ENCODE results near the gene MPO.

MPO gene

DNA sequence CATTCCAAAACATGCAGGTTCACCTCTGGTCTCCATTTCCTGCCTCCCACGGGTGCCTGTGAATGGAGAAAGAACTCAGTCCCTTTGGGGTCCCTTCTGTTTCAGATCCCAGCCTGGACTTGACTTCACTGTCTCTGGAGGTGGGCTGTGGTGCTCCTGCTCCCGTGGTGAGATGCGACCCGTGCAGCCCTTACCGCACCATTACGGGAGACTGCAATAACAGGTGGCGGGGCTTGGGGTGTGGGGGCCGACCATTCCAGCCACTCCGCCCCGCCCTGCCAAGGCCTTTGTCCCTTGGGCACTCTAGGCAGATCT is 31.8 kb downstream of the MPO start:
- DNase-seq = peak in 2 of 42 donors; percentile 9 to 13
- intact Hi-C loops (cut with DNase I) = no loop called here

DNA sequence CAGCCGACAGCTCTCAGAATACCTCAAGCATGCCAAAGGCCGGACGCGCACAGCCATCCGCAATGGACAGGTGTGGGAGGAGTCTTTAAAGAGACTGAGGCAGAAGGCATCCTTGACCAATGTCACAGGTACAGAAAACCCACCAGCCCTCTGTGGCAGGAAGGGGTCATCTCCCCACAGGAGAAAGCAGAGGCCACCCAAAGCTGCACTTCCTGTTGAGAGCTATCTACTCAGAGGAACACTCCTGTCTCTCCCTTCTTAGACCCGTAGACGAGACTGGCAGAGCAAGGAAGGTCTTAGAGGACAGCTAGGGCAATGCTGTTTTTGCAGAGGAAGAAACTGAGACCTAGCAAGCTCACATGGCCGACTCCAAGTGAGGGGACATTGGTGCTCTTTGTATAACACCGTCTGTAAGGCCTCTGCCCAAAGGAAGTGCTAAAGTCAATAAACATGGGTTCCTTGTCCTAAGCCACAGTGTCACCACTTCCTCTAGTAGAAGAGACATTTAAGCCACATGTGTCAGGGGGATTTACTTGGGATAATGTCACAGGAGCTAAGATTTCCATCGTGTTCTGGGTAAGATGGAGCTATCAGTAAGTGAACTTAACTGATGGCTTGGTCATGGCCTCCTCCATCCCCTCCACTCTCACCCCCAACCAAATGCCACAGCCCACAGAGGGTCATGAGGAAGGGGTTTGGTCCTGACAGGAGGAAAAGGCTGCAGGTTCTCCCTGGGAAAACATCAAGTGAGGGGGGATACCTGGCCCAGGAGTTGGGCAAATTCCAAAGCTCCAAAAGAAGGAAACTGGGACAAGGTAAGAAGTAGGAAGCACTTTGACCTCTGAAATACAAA is 33.0 kb downstream of the MPO start:
- DNase-seq = no peak
- intact Hi-C loops (cut with DNase I) = no loop called here

DNA sequence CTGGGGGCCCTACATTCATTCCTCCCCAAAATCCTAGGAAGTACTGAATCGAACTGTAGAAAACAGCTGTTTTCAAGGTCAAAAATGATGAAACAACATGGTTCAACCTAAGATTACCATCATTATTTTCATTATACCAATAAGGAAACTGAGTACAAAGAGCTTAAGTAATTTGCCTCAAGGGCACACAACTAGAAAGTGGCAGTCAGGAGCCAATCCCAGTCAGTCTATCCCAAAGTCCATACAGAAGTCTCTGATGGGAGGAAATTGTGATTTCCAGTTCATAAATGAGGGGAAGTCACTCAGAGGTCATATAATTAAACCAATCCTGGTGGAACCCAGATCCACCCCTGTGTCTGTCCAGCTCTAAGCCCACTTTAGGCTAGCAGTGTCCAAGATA is 34.0 kb downstream of the MPO start:
- no peak for DNase-seq
- intact Hi-C loops (cut with DNase I) = no loop called here

DNA sequence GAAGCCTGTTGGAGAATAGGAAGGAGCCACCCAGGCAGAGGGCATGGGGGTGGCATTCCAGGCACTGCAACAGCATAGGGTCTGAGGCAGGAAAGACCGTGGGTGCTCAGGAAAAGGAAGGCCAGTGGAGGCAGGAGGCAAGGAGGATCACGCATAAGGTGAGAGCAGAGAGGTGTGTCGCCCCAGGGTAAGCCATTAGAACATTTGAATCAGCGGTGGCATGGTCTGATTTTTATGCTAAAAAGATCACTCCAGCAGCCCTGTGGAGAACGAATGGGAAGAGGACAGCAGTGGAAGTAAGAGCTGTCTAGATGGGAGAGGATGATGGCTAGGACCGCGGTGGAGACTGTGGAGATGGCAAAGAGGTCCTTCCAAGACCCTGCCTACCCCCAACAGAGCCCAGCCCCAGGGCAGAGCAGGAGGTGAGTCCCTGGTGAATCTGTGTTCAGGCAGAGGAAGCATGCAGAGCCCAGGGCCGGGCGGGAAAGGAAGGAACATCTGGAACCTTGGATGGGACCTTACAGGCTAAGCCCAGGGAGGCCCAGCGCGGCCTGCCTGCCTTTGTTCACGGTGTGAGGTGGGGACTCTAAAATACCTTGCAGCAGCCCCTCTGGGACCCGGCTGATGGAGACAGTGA is 34.5 kb downstream of the MPO start:
- intact Hi-C loops (cut with DNase I) = no loop called here

DNA sequence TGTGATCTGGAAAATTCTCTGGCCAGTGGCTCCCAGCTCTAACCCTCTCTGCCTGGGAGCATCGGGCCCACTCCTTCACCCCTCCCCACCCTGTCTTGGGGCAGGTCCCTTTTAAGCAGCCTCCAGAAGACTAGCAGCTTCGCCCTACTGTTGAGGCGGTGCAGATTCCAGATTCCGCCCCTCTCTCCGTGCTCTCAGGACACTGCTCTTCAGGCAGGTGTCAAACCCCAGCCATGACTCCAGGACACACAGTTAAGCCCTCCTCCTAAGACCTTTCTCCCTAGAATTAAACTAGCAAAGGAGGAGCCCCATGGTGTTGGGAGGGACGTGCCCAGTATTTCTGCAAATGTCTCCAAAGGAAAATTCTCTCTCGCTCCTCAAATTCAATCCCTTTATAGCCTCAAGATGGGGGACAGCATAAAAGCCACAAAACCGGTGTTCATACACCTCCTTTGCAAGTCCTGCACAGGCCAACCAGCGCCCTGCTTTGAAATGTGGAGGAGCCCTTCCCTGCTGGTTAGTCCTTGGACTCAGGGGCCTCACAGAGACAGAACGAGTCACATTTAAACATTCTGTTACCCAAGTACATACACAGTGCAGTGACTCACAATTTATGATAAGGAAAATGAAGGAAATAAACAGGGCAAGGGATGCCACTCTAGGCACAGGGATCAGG is 35.2 kb downstream of the MPO start:
- intact Hi-C loops (cut with DNase I) = no loop called here
- DNase-seq = no peak

More for the DNA sequence above, 34.5 kb downstream of the MPO start:
- no peak for DNase-seq

DNA sequence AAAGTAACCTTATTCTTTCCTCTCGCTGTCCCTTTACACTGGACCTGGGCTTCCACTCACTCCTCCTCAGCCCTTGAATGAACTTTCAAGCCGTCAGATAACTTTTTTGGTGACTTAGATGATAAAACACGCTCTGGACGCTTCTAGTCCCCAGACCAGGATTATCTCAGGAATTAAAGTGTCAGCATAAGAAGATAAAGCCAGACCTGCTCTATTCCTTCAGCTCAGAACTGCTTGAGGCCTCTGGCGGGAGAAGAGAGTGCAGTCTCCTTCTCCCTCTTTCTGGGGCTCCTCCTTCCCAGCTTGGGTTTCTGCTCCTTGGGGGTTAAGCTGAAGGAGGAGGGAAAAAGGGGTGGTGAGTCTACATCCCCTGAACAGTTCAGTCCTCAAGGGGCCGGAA is 35.8 kb downstream of the MPO start:
- no peak for DNase-seq
- intact Hi-C loops (cut with DNase I) = no loop called here

DNA sequence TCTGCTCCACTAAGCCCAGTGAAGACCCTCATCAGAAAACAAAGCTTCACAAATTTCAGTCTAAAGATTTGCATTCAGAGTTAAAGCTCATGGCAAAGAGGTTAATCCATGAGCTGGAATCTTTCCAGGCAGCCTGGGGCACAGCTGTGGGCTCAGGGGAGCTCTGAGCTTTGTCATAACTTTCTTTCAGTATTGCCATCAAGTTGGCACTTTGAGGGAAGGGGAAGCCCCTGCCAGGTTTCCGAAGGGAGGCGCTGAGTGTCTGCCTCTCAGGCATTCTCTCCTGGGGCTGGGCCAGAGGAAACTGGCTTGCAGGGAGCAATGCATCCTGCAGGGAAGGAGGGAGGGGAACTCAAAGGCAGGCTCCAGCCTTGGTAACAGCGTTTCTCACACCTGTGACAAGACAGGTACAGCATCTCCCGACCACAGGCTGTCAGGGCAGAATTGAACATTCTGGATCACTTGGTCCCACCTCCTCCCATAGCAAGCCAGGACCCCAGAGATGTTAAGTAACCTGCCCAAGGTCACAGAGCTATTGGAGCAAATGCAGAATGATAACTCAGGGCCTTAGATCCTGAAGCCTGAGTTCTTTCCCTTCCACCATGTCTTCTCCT is 38.5 kb downstream of the MPO start:
- intact Hi-C loops (cut with DNase I) = no loop called here

DNA sequence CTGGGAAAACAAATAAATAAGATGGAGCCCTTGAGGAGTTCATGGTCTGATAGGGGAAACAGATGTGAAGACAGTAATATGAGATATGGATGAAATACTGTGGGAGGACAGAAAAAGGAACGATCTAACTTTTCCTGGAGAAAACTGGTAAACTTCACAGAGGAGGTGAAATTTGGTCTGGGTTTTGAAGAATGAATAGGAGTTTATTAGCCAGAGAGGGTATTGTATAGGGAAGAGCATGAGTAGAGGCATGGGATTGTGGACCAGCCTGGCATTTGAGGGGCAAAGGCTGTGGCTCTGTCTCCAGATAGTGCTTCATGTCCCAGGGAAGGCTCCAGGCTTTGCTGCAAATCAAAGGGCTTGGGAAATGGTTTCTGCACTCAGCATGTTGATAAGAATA is 40.7 kb downstream of the MPO start:
- no peak for DNase-seq

More for the DNA sequence above, 38.5 kb downstream of the MPO start:
- no peak for DNase-seq

DNA sequence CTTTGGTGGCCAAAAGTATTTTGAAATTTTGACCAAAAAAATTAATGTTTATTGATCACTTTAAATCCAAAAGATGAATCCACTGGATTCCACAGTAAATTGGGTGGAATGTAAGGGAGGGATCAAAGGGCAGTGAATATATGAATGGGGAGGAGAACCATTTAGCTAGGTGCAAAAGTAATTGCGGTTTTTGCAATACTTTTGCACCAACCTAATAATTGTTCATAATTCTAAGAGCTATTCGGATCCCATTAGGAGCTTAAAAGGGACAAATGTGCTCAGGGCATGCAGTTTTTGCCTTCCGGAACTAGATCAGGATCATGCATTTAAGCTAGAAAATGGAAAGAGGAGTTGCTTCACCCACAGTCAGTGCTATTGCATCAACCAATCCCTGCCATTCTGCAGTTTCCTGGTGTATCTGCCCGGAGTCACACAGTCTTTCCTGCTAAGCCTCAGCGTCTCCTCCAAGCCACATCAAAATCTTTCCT is 42.5 kb downstream of the MPO start, which contains the start of gene LPO:
LPO (plus strand) TSS at position 438 of the 488 bp plus-strand sequence. CDS start 4,396 bp downstream, outside the sequence.
- DNase-seq = no peak
- intact Hi-C loops (cut with DNase I) = no loop called here

More for the DNA sequence above, 40.7 kb downstream of the MPO start:
- intact Hi-C loops (cut with DNase I) = no loop called here

DNA sequence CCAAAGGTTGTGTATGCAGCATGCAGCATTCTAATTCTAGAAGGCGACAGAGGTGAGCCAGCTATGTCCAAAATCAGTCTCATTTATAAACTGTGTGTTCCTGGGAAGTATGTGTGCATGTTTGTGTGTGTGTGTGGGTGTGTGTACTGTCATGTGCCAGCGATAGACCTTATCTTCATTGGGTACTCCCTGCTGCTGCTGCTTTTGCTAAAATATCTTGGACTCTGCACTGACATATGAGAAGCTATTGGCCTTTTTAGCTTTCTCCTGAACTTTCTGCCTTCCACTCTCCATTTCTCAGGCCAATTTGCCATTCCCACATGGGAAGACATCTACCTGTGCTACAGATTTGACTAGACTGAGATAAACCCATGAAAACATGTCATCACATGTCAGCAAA is 44.3 kb downstream of the MPO start:
- intact Hi-C loops (cut with DNase I) = no loop called here
- DNase-seq = no peak

DNA sequence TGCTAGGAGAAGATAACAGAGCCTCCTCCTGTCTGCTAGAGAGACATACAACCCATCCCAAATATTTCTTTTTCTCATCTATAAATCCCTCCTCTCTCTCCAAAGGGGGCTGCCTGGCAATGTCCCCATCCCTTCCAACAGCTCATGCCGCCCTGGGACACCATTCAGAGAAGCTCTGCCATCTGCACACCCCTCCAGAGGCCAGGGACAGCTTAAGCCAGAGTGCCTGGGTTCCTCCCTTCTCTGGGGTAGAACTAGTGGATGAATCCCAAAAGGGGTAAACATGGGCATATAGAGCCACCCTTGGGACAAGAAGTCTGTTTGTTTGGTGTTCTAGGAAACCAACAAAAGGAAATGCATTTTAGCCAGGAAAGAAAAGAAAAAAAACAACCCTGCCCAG is 44.9 kb downstream of the MPO start:
- intact Hi-C loops (cut with DNase I) = no loop called here
- DNase-seq = no peak

DNA sequence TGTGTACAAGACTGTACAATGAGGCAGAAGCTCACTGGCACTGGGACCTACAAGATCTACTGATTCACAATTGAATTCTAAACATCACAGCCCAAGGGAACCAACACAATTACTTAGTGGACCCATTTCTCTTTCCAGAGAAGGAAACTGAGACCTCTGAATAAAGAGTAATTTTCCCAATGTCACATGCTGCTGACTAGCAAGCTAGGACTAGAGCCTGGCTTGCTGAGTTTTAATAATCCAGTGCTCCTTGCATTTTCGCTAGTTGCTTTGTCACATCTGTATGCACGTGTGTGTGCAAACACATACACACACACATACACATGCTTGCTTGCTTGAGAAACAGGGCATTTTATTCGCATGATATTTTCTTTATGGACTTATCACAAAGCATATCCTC is 46.2 kb downstream of the MPO start:
- no peak for DNase-seq

DNA sequence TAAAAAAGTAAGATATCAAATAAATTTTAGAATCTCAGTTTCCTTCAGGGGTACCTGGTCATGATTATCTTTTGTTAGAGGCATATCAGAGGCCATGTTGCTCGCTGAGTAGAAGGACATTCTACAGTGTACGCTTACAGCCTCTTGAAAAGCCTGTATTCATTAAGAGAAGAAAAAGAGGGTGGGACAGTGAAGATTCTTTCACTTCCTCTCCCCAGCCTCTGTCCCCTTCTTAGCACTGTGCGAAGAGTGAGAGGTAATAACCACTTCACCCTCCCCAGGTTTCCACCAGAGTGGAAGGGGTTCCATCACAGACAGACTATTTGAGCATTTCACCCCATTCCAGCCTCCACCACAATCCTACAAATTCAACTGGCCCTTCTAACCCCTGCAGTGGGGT is 47.2 kb downstream of the MPO start:
- DNase-seq = no peak
- intact Hi-C loops (cut with DNase I) = no loop called here

More for the DNA sequence above, 46.2 kb downstream of the MPO start:
- intact Hi-C loops (cut with DNase I) = no loop called here

DNA sequence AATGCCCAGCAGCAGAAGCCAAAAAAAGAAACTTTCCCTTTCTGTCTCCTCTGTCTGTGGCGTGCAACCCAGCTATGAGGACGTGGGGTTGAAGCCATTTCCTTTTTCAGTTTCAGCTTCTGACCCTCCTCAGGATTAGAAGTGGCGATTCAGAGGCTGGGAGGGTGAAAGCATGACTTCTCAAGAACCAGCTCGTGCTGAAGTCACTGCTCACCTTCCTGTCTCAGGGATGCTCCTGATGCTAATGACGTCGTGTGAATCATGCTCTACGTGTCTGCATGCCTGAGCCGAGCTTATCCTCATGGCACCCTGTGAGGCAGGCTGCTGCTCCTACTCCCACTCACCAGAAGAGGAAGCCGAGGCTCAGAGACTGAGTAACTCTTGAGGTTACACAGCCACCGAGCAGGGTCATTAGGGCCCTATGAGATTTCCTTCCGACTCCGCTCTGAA is 48.0 kb downstream of the MPO start:
- intact Hi-C loops (cut with DNase I) = no loop called here
- DNase-seq = peak; percentile 14 to 93 (median 70)

DNA sequence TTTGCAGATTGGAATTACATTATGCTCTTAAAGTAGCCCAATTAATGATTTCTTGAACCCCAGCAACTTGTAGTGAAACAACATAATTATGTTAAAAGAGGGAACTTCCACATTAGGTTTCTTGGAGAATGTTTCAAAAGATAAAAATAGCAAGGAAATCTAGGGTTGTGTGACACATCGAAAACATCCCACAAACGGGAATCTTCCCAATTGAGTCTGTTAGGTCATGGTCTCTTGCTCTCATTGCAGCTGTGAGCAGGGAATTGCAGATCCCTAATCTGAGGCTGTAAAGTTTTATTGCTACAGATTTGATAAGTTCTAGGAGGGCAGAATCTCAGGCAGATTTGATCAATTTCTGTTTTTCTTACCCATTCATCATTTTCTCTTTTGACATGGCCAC is 49.1 kb downstream of the MPO start:
- no peak for DNase-seq
- intact Hi-C loops (cut with DNase I) = no loop called here

DNA sequence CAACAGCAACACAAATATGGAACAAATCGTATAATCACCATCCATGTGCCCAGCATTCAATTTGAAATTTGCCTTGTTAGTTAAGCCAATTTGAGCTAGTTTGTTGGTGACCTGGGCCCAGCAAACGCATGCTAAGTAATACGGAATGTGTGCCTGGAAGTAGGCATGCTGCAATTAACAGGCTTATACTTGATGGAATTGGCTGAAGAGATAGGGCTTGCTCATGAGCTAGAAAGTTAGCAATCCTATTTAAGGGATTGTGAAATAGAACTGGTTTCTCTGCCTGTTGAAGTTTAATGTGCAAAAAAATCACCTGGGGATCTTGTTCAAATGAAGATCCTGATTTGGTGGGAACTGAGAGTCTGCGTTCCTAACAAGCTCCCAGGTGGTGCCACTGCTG is 50.9 kb downstream of the MPO start:
- DNase-seq = no peak
- intact Hi-C loops (cut with DNase I) = no loop called here

DNA sequence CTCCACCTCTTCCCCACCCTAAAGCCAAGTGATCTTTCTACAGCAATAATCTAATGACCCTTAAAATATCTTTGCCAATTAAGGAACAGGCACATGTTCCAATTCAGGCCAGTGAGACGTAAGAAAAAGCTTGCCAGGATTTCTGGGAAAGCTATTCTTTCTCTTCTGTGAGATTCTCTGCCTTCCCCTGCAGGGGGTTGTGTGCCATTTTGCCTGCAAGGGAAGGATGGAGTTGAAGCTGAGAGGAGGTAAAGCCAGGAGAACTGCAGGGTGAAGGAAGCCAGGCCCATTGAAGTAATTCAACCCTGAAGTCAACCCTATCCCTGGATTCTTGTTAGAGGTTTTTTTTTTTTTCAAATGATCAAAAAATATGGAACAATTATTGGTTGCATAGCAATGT is 51.4 kb downstream of the MPO start:
- intact Hi-C loops (cut with DNase I) = no loop called here
- DNase-seq = no peak

DNA sequence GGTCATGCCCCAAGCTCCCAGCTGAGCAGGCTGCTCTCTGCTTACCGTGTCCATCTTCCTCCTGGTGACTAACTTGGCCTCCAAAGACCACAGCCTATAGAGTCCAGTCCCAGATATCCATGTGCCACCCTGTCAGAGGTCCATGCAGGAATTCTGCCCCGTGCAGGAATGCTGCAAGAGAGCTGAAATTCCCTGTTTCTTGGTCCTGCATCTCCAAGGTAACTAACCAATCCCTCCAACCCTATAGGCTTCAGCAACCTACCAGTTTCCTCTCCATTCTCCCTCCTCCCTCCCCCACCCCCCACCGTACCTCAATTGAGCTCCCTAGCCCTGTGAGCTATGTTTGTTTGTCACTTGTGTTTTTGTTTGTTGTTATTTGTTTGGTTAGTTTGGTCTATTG is 52.1 kb downstream of the MPO start:
- intact Hi-C loops (cut with DNase I) = no loop called here
- no peak for DNase-seq

DNA sequence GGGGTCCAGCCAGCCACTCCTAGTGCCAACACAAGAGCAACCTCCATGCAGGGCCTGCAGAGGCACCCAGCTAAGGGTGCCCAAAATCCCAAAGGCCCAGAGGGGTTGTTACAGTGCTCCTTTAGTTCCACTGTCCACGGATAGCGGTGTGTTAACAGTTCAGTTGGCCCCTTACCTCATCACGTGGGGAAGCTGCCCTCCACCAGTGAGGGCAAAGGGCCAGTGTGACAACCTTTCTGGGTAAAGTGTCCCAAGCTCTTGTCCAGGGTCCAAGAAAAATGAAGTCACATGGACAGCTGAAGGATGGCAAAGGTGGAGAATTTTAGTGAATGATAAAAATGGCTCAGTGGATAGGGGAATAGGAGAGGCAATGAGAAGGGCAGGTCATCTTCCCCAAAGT is 53.0 kb downstream of the MPO start:
- no peak for DNase-seq
- intact Hi-C loops (cut with DNase I) = no loop called here

DNA sequence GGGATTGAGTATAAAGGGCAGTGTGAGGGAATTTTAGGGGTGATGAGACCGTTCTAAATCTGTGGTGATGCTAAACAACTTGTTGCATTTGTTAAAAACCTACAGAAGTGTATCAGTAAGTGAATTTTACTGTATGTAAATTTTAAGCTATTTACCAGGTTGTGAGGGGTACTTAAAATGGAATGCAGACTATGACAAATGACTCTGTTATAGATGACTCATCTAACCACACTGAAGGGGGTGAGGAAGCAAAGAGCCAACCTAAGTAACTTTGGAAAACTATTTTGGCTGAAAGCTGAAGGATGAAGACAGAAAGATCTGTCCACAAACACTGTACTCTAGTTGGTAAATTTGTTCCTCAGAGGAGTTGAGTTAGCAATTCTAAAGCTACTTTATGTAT is 56.4 kb downstream of the MPO start:
- no peak for DNase-seq
- intact Hi-C loops (cut with DNase I) = no loop called here
